Raji (cell line): ENCODE data around the gene IGF2R.

Experiments
- POLR2A ChIP-seq: IDR thresholded peaks from 2 replicates; pipeline ENCODE4 v1.6.1; 2011; ENCODE audit warnings: low read depth, low read length, control low read depth; ENCODE audit not compliant: insufficient read depth

Gene IGF2R

DNA sequence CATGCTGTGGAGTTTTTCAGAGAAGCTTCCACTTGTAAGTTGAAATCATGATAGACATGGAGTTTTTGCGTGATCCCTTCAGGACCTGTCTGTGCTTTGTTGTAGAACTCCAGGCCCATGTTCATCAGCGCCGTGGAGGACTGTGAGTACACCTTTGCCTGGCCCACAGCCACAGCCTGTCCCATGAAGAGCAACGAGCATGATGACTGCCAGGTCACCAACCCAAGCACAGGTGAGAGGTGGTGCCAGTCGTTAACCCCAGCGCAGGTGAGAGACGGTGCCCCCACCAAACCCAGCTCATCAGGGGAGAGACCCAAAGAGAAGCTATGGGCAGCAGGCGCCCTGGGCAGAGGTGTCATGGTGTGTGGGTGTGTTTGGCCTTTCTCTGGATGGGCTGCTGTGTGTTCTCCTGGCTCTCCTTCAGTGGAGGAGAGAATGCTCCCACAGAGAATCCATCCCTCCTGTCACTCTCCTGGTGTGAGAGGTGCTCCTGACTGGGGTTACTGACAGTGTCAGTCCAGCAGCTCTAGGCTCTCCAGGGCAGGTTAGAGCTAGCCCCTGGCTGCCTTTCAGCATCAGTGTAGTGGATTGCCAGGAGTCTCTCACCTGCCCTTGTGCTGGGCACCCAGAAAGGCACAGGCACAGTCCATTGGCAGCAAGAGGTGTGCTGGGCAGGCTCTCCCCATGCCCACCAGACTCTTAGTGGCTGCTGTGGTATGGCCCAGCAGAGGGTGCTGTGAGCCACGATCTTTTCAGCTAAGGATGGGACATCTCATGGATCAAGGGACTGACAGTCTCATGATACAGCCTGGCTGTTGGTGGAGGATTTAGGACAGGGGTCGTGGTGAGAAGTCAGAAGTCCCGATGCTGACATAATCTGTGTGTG is 103.2 kb downstream of the IGF2R start:
- no peak for TF ChIP-seq POLR2A

DNA sequence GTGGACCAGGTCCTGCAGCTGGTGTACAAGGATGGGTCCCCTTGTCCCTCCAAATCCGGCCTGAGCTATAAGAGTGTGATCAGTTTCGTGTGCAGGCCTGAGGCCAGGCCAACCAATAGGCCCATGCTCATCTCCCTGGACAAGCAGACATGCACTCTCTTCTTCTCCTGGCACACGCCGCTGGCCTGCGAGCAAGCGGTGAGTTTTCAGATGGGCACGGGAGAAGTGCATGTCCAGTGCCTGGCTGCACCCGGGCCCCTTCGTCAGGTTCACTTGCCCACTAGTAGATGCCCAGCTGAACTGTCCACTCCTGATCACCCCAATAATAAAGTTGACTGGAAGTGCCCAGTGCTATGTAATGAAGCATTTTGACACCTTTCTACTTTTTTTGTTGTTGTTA is 104.4 kb downstream of the IGF2R start:
- no peak for TF ChIP-seq POLR2A

- TF ChIP-seq POLR2A = no peak
Measured at GRCh38 chr6:160076009-160076408, 107.1 kb downstream of the IGF2R start.

GRCh38 chr6:160077024-160077423 is 108.1 kb downstream of the IGF2R start:
- TF ChIP-seq POLR2A = no peak

DNA sequence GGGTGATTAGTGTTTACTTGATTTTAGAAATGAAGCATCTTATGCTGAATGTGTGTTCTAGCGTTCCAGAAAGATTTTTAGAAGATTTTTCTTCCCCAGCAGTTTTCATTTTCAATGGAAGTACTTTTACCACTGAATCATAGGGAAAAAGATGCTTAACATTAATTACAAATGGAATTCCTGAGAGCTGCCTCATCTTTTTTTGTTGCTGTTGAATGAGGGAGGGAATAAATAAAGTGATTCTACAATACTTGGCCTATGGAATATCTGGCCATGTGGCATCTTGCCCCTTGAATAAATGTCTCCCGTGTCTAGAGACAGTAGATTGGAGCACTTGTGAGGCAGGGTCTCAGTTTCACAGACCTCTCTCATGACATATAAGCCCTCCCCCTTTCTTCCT is 108.6 kb downstream of the IGF2R start:
- TF ChIP-seq POLR2A = no peak

DNA sequence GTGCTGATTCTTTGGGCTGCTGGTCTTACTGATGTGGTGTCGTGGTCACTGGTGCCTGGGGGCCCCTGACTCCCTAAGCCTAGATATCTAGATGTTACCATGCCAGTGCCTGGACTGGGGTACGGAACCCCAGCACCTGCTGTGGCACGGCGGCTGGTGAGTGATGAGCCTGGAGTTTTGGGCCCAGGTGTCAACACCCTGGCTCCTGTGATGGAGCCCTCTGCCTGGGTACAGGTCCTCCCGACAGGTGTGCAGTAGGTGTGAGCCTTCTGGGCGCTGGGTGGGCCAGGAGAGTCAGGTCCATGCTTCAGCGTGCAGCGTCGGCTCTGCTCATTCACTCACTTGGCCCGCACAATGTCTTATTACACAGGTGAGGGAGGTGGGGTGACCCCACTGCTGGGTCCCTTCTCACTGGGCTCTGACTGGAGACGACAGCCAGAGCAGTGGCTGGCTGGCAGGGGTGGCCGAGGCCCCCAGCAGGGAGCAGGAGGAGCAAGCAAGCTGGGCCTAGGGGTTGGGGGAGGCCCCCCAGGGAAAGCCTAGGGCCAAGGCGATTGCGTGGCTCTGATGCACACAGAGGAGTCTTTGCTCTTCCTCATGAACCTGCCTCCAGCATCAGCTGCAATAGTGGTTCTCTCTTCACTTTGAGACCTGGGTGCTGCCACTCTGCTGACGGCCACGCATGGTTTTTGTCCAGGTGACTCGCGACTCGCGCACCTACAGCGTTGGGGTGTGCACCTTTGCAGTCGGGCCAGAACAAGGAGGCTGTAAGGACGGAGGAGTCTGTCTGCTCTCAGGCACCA is 110.2 kb downstream of the IGF2R start:
- no peak for TF ChIP-seq POLR2A

- TF ChIP-seq POLR2A = no peak
Measured at GRCh38 chr6:160079686-160080043, 110.8 kb downstream of the IGF2R start.

DNA sequence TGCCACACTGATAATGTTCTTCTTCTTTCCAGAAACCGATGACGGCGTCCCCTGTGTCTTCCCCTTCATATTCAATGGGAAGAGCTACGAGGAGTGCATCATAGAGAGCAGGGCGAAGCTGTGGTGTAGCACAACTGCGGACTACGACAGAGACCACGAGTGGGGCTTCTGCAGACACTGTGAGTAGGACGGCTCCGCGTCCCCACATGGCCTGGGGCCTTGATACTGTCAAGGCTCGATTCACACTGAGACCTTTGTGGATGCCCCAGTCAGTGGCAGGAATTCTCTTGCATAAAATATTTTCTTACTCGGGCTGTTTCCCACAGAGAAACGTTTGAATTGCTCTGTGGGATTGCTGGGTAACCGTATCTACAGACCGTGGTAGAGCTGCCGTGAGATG is 111.2 kb downstream of the IGF2R start:
- TF ChIP-seq POLR2A = no peak

- TF ChIP-seq POLR2A = no peak
Measured at GRCh38 chr6:160081398-160081797, 112.5 kb downstream of the IGF2R start.

DNA sequence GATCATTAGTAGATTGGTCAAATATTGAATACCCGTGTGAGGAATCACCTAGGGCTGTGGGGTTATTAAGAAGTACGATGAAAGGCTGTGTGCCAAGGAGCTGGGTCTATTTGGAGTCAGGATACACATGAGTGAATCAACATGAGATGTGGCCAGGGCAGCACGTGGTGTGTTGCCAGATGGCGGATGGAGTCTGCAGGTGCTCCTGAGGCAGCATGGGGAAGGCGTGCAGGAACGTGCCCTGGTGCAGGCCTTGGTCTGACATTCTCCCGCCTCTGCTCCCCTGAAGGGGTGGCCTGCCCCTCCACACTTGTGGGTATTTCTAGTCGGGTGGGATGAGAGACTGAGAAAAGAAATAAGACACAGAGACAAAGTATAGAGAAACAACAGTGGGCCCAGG is 113.7 kb downstream of the IGF2R start:
- TF ChIP-seq POLR2A = no peak

- TF ChIP-seq POLR2A = no peak
Measured at GRCh38 chr6:160084198-160084776, 115.4 kb downstream of the IGF2R start.

DNA sequence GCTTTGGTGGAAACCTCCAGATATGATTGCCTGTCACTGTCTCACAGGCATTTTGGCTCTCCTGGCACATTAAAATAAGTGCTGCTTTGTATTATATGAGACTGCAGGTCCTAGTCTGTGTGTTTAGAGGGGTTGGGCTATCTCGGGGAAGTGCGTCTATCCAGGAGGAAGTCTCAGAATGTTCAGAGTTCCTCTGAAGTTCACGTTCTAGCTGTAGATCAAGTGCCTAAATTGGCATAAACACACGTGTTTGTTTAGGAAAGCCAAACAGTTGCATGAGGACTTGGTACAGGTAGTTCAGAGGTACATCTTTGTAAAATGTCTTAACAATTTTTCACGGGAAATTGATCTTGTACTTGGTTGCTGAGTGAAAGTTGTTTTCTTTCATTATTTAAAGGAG is 116.3 kb downstream of the IGF2R start:
- no peak for TF ChIP-seq POLR2A

DNA sequence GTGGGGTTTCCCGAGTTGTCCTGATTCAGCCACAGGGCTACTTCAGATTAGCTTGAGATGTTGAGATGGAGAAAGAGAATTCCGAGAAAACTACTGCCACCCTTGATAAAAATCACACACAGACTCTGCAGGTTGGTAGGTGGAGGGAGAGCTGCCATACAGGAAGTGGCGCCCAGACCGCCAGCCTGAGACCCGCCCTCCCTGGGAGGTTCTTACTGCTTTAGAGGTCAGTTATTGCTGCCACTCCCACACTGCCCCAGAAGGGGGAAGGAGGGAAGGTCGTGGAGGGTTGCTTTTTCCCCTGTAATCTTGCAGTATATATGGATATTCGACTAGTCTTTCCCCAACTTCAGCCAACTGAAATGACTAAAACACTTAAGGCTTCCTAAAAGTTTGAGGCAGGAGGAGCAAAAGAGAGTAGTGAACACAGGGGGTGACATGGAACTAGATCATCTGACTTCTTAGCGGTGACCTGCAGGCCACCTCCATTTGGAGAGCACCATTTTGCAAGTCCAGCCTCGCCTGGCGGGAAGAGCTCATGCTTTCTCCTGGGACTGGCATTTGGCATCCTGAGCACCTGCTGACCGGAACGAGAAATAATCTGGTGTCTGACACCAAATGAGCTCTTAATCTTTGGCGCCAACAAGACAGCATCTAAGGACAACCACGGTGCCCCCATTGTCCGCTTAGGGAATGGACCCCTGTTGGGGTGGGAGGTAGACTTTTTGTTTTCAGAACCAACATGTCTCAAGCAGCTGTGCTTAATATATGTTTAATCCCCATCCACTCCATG is 117.0 kb downstream of the IGF2R start:
- TF ChIP-seq POLR2A = no peak

DNA sequence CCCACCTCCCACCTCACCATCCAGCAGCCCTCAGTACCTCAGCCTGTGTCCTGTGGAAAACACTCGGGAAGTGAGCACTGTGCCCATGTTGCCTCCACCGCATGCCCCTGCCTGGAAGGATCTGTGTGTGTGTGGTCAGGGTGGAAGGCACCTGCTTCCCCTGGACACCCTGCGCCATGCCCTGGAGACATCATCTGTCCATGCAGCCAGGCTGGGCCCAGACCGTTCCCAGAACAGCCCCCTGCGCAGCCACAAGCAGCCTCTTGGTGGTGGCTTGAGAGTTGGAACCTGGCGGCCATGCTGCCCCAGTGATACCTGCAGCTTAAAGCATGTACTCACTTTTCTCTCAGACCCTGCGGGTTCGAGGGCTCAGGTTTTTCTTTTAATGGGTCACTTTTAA is 117.9 kb downstream of the IGF2R start:
- no peak for TF ChIP-seq POLR2A
